Left colon (tissue), 2 donors: Measurements from ENCODE around the gene CYB5R3. TPM values are rescaled to one million over a fixed set of nuclear protein-coding genes. Genes with fewer than 3 reads are reported as not detected.
"Not testable (repeated sequence)": the region's sequence is repeated elsewhere in the genome, so short reads cannot be mapped to it uniquely, and the experiment has no call there.

ENCODE experiments used
- ATAC-seq: fragments of 200-7000 bp; cut with Tn5 transposase; one replicate; pipeline ENCODE4 v1.9.1; 2020; ENCODE audit warnings: mild to moderate bottlenecking, moderate library complexity
- DNase-seq, 2 donors: peaks; one replicate each; pipeline ENCODE4 v3.0.0-alpha.2; 2020
- intact Hi-C, 2 donors: fragments of 100-400 bp; cut with DNase I in 1 of 2; cut with micrococcal nuclease in 1 of 2; formaldehyde crosslinking; loops; one replicate each; pipeline versions ENCODE4 v1.11.2 to v1.14.0; 2022; cut with DNase I, micrococcal nuclease
- total RNA-seq, 2 donors: library from RNA; stranded (reverse); fragmentation: NEBNext Ultra II Directional; extraction: Animal tissue kit (Norgen Biotek cat#: 25700); gene quantifications; one replicate each; pipeline ENCODE4 v1.2.1, GENCODE V29; 2021
- donor health status: DM: no; HTN: no; CAD: no.
- donor health status: DM: yes; HTN: yes; CAD: no.

Gene CYB5R3
- total RNA-seq, 2 donors from 2014 or later: 157 to 192 TPM

DNA sequence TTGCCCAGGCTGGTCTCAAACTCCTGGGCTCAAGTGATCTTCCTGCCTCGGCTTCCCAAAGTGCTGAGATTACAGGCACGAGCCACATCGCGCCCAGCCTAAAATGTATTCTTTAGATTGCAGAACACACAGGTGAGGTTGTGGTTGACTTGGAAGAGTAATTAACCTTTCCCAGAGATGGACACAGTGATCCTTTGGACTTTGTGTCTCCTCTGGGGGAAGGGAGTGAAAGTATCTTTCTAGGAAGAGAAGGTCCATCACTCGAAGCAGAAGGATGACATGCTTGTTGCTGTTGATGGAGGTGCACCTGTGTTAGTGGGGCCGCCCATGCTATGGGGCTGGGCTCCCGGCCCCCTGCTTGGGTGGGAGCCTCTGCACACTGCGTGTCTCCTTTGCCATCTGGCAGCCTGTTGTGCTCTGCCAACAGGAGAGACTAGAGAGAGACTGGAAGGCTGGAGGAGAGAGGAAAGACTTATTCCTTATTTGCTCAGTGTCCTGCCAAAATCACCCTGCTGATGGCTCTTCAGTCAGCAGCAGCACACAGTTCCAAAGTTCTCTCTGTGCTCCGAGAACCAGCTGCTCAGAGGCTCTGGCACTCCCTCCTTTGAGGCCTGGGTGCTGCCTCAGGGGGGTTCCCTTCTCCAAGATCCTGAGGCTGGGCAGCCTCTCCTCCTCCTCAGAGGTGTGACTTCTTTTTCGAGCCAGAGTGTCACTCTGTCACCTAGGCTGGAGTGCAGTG lies 33.1 kb upstream of the CYB5R3 start:
- intact Hi-C loops: no loop called here
- DNase-seq: no peak
- ATAC-seq: peak; percentile 77

DNA sequence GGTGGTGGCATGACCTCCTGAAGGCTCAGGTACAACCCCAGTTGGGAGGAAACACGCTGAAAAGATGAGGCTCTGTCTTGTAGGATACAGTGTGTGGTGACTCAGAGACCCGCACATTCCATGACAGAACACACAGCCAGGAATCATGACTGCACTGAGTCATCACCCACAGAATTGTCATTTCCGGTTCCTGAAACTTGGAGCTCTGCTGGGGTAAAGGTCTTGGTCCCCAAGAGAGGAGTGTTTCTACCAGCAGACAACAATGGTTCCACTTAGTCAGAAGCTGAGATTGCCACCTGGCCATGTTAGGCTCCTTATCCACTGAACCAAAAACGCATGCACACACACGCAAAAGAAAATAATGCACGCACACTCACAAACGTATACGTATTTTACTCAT lies 31.5 kb upstream of the CYB5R3 start:
- no peak for ATAC-seq
- no peak for DNase-seq
- intact Hi-C loops: no loop called here

- intact Hi-C loops: no loop called here
- ATAC-seq: no peak
- no peak for DNase-seq
Measured at GRCh38 chr22:42679691-42680090, 30.5 kb upstream of the CYB5R3 start.

DNA sequence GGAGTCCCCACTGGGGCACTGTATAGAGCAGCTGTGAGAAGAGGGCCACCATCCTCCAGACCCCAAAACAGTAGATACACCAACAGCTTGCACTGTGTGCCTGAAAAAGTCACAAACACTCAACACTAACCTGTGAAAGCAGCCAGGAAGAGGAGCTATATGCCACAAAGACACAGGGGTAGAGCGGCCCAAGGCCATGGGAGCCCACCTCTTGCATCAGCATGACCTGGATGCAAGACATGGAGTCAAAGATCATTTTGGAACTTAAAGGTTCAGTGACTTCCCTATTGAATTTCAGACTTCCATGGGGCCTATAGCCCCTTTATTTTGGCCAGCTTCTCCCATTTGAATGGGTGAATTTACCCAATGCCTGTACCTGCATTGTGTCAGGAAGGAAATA lies 29.7 kb upstream of the CYB5R3 start:
- intact Hi-C loops: no loop called here
- ATAC-seq (no peak), DNase-seq (no peak)

GRCh38 chr22:42677936-42678335 lies 28.7 kb upstream of the CYB5R3 start:
- intact Hi-C loops, ATAC-seq, DNase-seq: not testable (repeated sequence)

DNA sequence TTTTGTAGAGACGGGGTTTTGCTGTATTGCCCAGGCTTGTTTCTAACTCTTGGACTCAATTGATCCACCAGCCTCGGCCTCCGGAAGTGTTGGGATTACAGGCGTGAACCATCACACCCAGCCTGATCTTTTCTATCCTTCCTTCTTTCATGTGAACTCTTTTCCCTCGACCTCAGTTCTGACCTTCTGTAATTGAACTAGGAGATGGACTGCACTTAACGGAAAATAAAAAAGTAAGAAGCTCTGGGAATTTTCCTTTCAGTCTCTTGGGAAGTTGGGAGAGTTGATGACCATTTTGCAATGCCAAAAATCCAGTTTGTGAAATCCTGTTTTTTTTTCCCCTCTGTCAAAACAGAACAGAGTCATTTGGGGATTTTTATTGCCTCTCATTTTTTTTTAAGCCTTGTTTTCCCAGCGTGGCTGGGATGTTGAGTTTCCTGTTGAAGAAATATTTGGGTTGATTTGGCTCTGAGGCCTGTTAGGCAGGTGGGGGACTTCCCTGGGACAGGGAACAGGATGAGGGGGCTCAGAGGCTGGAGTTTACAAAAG lies 26.9 kb upstream of the CYB5R3 start:
- intact Hi-C loops: no loop called here
- no peak for ATAC-seq
- no peak for DNase-seq

DNA sequence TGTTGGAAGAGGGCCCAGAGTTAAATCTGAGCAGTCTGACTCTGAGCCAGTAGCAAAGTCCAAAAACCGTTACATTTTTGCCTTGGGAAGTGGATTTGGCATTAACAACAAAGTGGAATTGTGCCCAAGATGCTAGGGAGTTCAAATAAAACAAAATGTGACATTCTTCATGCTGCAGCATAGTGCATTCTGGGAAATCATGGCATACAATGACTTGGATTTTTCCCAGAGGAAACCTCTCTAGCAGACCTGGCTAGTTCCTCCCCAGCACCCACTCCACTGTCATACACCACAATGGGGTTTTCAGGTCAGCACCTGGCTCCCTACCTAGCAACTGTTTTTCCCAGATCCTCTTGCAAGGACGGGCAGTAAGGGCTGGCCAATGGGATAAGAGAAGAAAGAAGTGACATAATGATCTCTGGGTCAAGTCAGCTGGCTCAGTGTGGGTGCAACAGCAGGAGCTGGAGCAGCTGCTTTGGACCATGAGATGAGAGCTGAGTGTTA lies 24.8 kb upstream of the CYB5R3 start:
- DNase-seq: no peak
- intact Hi-C loops: no loop called here

GRCh38 chr22:42673071-42673470 lies 23.9 kb upstream of the CYB5R3 start:
- DNase-seq, ATAC-seq, intact Hi-C loops: not testable (repeated sequence)

More for the DNA sequence above, 24.8 kb upstream of the CYB5R3 start:
- peak; percentile 23 for ATAC-seq

DNA sequence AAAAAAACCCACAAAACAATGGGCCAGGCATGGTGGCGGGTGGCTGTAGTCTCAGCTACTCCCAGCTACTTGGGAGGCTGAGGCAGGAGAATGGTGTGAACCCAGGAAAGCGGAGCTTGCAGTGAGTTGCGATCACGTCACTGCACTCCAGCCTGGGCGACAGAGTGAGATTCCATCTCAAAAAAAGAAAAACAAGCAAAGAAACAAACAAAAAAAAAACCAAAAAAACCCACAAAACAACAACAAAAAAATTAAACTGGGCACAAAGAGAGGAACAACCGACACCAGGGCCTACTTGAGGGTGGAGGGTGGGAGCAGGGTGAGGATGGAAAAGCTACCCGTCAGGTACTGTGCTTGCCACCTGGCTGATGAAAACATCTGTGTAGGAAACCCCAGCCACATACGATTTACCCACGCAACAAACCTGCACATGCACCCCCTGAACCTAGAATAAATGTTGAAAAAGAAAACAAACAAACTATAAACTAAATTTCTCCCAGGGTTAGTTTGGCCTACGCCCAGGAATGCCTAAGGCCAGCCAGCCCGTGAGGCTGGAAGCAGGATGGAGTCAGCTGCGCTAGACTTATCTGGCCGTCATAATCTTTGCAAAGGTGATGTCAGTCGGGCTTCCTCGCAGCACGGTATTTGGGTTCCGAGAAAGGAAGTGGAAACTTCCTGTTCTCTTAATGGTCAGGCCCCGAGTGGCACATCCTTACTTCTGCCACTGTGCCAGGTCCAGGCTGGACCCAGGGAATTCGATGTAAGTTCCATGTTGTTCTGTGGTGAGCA lies 21.9 kb upstream of the CYB5R3 start:
- ATAC-seq (peak; percentile 45), DNase-seq (no peak)
- intact Hi-C loops: no loop called here

- intact Hi-C loops: no loop called here
- no peak for DNase-seq
- ATAC-seq: no peak
Measured at GRCh38 chr22:42670046-42670445, 20.9 kb upstream of the CYB5R3 start.

GRCh38 chr22:42666393-42666792 lies 17.2 kb upstream of the CYB5R3 start:
- DNase-seq, ATAC-seq, intact Hi-C loops: not testable (repeated sequence)

DNA sequence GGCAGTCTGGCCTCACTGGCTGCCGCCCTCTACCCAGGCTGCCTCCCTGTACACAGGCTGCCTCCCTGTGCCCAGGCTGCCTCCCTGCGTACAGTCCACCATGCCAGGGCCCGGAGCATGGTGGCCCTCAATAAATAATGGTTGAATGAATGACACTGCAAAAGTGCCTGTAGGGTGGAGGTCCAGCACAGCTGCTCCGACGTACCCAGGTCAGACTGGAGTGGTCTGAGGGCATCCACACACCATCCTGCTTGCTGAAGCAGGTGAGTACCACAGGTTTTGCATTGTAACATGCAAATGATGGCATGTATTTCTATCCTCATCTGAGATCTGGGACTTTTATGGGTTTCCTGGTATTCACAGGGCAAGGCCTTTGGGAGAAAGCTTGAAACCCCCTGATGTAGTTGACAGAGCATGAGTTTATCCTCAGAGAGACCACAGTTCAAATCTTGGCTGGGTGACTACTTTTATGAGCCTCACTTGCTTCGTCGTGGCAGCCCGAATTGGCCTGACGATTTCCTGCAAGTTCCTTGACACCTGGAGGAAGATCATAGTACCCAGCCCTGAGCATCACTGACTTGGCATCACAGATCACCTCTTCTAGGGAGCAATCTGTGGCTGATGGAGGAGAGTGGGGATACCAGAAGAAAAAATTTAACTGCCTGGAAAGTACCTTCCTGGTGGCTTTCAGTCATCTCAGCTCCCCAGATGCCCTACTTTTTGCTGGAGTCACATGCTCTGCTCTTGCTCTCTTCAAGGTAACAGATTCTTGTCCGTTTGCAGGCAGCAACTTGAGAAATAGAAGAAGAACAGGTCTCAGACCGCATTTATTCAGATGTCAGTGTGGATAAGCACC lies 16.0 kb upstream of the CYB5R3 start:
- no peak for DNase-seq
- intact Hi-C loops: no loop called here
- ATAC-seq: no peak

- intact Hi-C loops: no loop called here
- peak in 1 of 2 donors; percentile 91 for DNase-seq
- ATAC-seq: peak; percentile 92
Measured at GRCh38 chr22:42661985-42662831, 13.0 kb upstream of the CYB5R3 start.

GRCh38 chr22:42656578-42656977 lies 7.4 kb upstream of the CYB5R3 start:
- intact Hi-C loops: no loop called here
- DNase-seq (no peak), ATAC-seq (no peak)

GRCh38 chr22:42655693-42656092 lies 6.5 kb upstream of the CYB5R3 start:
- DNase-seq (peak in 1 of 2 donors; percentile 54), ATAC-seq (peak; percentile 44)
- intact Hi-C loops: no loop called here

DNA sequence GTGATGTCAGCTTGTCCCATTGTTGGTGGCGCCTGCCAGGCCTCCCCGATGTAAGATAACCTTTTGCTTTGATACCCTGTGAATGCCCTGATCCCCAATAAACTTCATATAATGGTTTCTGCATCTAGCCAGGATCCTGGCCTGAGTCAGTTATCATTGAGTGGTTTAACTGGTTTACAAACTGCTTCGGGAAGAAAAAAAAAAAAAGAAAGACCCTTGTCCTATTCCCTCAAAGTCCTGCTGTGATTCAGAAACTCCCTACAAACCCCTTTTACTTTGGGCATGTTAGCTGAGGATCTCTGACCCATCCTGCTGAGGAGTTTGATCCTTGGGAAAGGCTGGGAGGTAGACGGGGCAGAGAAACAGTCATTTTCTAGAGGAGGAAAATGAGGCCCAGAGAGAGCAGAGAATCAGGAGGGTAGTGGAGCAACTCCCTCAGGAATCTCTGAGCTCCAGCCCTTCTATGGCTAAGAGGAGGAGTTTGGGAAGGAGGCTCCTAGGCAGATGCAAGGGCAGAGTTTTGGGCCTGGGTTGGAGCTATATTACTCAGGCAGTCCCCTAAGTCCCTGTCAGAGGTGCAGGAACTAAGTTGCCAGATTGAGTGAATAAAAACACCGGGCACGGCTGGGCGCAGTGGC lies 5.4 kb upstream of the CYB5R3 start:
- DNase-seq: no peak
- intact Hi-C loops: no loop called here
- ATAC-seq: no peak

GRCh38 chr22:42653999-42654398 lies 4.8 kb upstream of the CYB5R3 start:
- DNase-seq: no peak
- ATAC-seq: no peak
- intact Hi-C loops: no loop called here

DNA sequence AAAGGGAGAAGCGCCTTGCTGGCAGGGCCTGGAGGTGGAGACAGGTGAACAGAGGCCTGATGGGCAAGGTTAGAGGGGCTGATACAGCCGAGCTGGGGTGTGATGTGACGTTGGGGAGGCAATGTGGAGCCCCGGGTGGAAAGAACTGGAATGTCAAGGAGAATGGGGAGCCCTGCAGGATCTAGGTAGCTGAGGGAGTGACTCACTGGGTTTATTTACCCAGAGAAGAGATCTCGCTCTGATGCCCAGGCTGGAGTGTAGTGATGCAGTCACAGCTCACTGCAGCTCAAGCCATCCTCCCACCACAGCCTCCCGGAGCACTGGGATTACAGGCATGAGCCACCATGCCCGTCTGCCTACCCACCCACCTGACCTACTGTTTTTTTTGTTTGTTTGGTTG lies 1.9 kb upstream of the CYB5R3 start:
- no peak for DNase-seq
- ATAC-seq: no peak
- intact Hi-C loops: no loop called here
